Measurements from ENCODE around the gene CHRFAM7A. TPM values are rescaled to one million over a fixed set of nuclear protein-coding genes. Genes with fewer than 3 reads are reported as not detected.
"Not testable (repeated sequence)": the region's sequence is repeated elsewhere in the genome, so short reads cannot be mapped to it uniquely, and the experiment has no call there.

The CHRFAM7A gene
- total RNA-seq, 1 experiment from 2014 or later, result 2.4 TPM

DNA sequence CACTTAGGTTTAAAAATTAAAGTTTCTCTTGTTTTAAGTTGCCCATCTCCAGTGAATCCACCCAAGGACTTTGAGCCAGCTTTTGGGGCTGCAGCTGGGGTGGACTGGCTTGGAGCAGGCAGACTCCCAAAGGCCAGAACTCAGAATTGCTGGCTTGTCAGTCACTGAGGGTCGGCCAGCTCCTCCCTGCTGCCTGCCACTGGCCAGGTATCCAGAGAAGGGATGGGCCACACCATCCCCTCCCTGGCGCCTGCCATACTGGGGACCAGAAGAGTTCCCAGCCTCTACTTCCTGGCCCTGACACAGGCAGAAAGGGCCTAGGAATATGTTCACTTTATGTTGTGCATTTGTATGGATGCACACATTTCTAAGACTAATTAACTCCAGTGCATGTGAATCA, 32.4 kb downstream of the CHRFAM7A start:
- H3K4me1 ChIP-seq (ENCODE audit: insufficient read depth, low read length); H3K27me3 Mint-ChIP-seq (ENCODE audit: low read depth); H4K91ac ChIP-seq (ENCODE audit: insufficient read length, low read depth, low read length); H3K23ac ChIP-seq (ENCODE audit: insufficient read length, low read depth, low read length); H3K4me3 Mint-ChIP-seq; H2AK5ac ChIP-seq (ENCODE audit: insufficient read length, low read length); H3K18ac ChIP-seq (ENCODE audit: insufficient read length, low read depth, low read length); H4K8ac ChIP-seq (replicated peaks; ENCODE audit: insufficient read length, low read depth, low read length); H3K36me3 Mint-ChIP-seq (ENCODE audit: insufficient read depth in 1 of 3, low read depth in 3 of 3); H3T11ph ChIP-seq (ENCODE audit: low read length); H3K79me1 ChIP-seq (ENCODE audit: insufficient read depth, low read depth, low read length, poor library complexity, severe bottlenecking); H3K27me3 ChIP-seq (ENCODE audit: insufficient read depth, low read length); H3K4me2 ChIP-seq (ENCODE audit: insufficient read depth, insufficient read length, low read length); H2BK12ac ChIP-seq (ENCODE audit: insufficient read length, low read depth, low read length); H3K14ac ChIP-seq (ENCODE audit: insufficient read depth, low read length); H3K9ac ChIP-seq (ENCODE audit: extremely low read depth, insufficient read length, low read length); DNase-seq; H3K79me2 ChIP-seq (ENCODE audit: insufficient read depth, low read length); H3K56ac ChIP-seq (ENCODE audit: insufficient read length, low read depth, low read length); H2BK120ac ChIP-seq (ENCODE audit: low read depth, low read length, poor library complexity, severe bottlenecking); H2BK5ac ChIP-seq (ENCODE audit: insufficient read length, low read length); H3K9me3 ChIP-seq (ENCODE audit: control insufficient read depth, low read depth, low read length); H3K27ac Mint-ChIP-seq; H2BK20ac ChIP-seq (ENCODE audit: low read depth, low read length, poor library complexity, severe bottlenecking); H3K27ac ChIP-seq (ENCODE audit: insufficient read length, low read depth, low read length); H3K23me2 ChIP-seq (ENCODE audit: insufficient read length, low read depth, low read length, poor library complexity, severe bottlenecking); H3K4ac ChIP-seq (ENCODE audit: low read depth, low read length); H4K20me1 ChIP-seq (ENCODE audit: control insufficient read depth, insufficient read depth, insufficient read length); H3K4me1 Mint-ChIP-seq; H4K5ac ChIP-seq (ENCODE audit: insufficient read length, low read depth, low read length); H3K9me3 Mint-ChIP-seq; H2AFZ ChIP-seq (ENCODE audit: low read length); H2BK15ac ChIP-seq (ENCODE audit: low read depth, low read length): not testable (repeated sequence)
- no CpG with 5 or more reads among the region's 2 CpGs for WGBS (ENCODE audit: extremely low coverage, insufficient read length, low lambda C conversion rate)

DNA sequence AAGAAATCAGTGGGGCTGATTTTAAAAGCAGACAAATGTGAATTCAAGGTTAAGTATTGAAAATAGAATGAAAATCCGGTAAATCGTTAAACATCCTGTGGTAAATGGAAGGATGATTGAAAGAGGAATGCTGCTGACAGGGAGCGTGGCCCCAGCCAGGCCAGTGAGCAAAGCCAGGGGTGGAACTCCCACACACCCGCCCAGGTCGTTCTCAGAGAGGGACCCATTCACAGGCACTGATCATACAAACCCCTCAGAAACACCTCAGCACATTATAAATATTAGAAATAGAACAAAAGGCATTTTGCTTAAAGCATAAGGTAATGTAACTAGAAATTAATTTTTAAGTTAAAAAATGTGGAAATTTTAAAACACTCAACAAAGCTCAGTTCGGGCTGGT, 38.3 kb downstream of the CHRFAM7A start:
- not testable (repeated sequence) for H2BK120ac ChIP-seq (ENCODE audit: low read depth, low read length, poor library complexity, severe bottlenecking); H2BK5ac ChIP-seq (ENCODE audit: insufficient read length, low read length); H3K4me3 Mint-ChIP-seq; H3K27me3 ChIP-seq (ENCODE audit: insufficient read depth, low read length); H3K36me3 Mint-ChIP-seq (ENCODE audit: insufficient read depth in 1 of 3, low read depth in 3 of 3); H3K9me3 Mint-ChIP-seq; H4K91ac ChIP-seq (ENCODE audit: insufficient read length, low read depth, low read length); H3K4me1 Mint-ChIP-seq; H4K5ac ChIP-seq (ENCODE audit: insufficient read length, low read depth, low read length); H3K14ac ChIP-seq (ENCODE audit: insufficient read depth, low read length); H3K27me3 Mint-ChIP-seq (ENCODE audit: low read depth); H3K4me2 ChIP-seq (ENCODE audit: insufficient read depth, insufficient read length, low read length); H3K56ac ChIP-seq (ENCODE audit: insufficient read length, low read depth, low read length); H2BK15ac ChIP-seq (ENCODE audit: low read depth, low read length); H4K8ac ChIP-seq (replicated peaks; ENCODE audit: insufficient read length, low read depth, low read length); H3K23me2 ChIP-seq (ENCODE audit: insufficient read length, low read depth, low read length, poor library complexity, severe bottlenecking); H3K4ac ChIP-seq (ENCODE audit: low read depth, low read length); H3K9me3 ChIP-seq (ENCODE audit: control insufficient read depth, low read depth, low read length); H3K27ac Mint-ChIP-seq; H3K4me1 ChIP-seq (ENCODE audit: insufficient read depth, low read length); H2BK20ac ChIP-seq (ENCODE audit: low read depth, low read length, poor library complexity, severe bottlenecking); H3K79me1 ChIP-seq (ENCODE audit: insufficient read depth, low read depth, low read length, poor library complexity, severe bottlenecking); H3K18ac ChIP-seq (ENCODE audit: insufficient read length, low read depth, low read length); H2AFZ ChIP-seq (ENCODE audit: low read length); H3K79me2 ChIP-seq (ENCODE audit: insufficient read depth, low read length); H3T11ph ChIP-seq (ENCODE audit: low read length); DNase-seq; H3K23ac ChIP-seq (ENCODE audit: insufficient read length, low read depth, low read length); H4K20me1 ChIP-seq (ENCODE audit: control insufficient read depth, insufficient read depth, insufficient read length); H3K27ac ChIP-seq (ENCODE audit: insufficient read length, low read depth, low read length); H2BK12ac ChIP-seq (ENCODE audit: insufficient read length, low read depth, low read length); H2AK5ac ChIP-seq (ENCODE audit: insufficient read length, low read length); H3K9ac ChIP-seq (ENCODE audit: extremely low read depth, insufficient read length, low read length)
- WGBS (ENCODE audit: extremely low coverage, insufficient read length, low lambda C conversion rate), result no CpG with 5 or more reads among the region's 6 CpGs
